A549 (cell line): ENCODE results near the gene TRIM28. TPM values are rescaled to one million over a fixed set of nuclear protein-coding genes. Genes with fewer than 3 reads are reported as not detected.

Experiments
- ATAC-seq, 2 experiments: fragments of 200-7000 bp in 1 of 2; fragments of >200 bp in 1 of 2; cut with Nextera tagmentation in 1 of 2; cut with Tn5 transposase in 1 of 2; 3 replicates each; pipeline versions ENCODE4 v1.8.0 to v1.9.1; 2018 to 2020; ENCODE audit warnings: mild to moderate bottlenecking in 1 of 2, moderate library complexity in 1 of 2
- CTCF ChIA-PET: fragments of 300-600 bp; sonication (Branson Sonifier 250); formaldehyde crosslinking; extraction: SDS; loops from one replicate; lab custom pipeline; 2021; ENCODE audit warnings: antibody characterized with exemption, inconsistent platforms; lab: Yijun Ruan, JAX
- POLR2A ChIA-PET: fragments of 350-600 bp; formaldehyde crosslinking; extraction: SDS; loops from one replicate; lab custom pipeline; 2021; ENCODE audit warnings: antibody characterized with exemption, inconsistent platforms; lab: Yijun Ruan, JAX
- DNase-seq, 2 experiments: peaks; one replicate each; pipeline versions ENCODE4 v3.0.0 to v3.0.0-alpha.2; 2011 to 2016; ENCODE audit warnings: low read depth in 1 of 2, low spot score in 1 of 2
- FAIRE-seq: peaks from 2 replicates; lab custom pipeline; 2011; peaks lifted over from hg19 to GRCh38; lab: Jason Lieb, UNC
- H3K27ac ChIP-seq, 2 experiments: fragments of >200 bp; sonication (Bioruptor Twin); formaldehyde crosslinking; 3 replicates each; pipeline ENCODE4 v1.5.1; 2016 to 2017
- H3K4me1 ChIP-seq: fragments of >200 bp; sonication (Bioruptor Twin); formaldehyde crosslinking; 3 replicates; pipeline ENCODE4 v1.6.1; 2016
- H3K4me2 ChIP-seq: fragments of >200 bp; sonication (Bioruptor Twin); formaldehyde crosslinking; 3 replicates; pipeline ENCODE4 v1.6.1; 2016
- H3K4me3 ChIP-seq: fragments of >200 bp; sonication (Bioruptor Twin); formaldehyde crosslinking; 3 replicates; pipeline ENCODE4 v1.5.1; 2016
- H3K9me3 ChIP-seq: fragments of >200 bp; sonication (Bioruptor Twin); formaldehyde crosslinking; 3 replicates; pipeline ENCODE4 v1.6.1; 2016
- BHLHE40 ChIP-seq: IDR thresholded peaks from 2 replicates; pipeline ENCODE4 v1.6.1; 2012; ENCODE audit warnings: low read depth, low read length, inconsistent platforms
- CBX2 ChIP-seq: fragments of 200-600 bp; sonication (generic); IDR thresholded peaks from 2 replicates; pipeline ENCODE4 v1.6.1; 2016; ENCODE audit warnings: low read depth, mild to moderate bottlenecking, borderline replicate concordance
- CBX8 ChIP-seq: fragments of 200-600 bp; sonication (generic); IDR thresholded peaks from 2 replicates; pipeline ENCODE4 v1.6.1; 2016
- CHD2 ChIP-seq: fragments of 150-350 bp; IDR thresholded peaks from 2 replicates; pipeline ENCODE4 v1.6.1; 2014; ENCODE audit warnings: low read length; ENCODE audit not compliant: partially characterized antibody
- CHD4 ChIP-seq: fragments of 200-600 bp; sonication (generic); IDR thresholded peaks from 2 replicates; pipeline ENCODE4 v1.6.1; 2016; ENCODE audit warnings: antibody characterized with exemption, mild to moderate bottlenecking, borderline replicate concordance
- EHF ChIP-seq: fragments of 250-450 bp; sonication (Bioruptor Pico); IDR thresholded peaks from 2 replicates; pipeline ENCODE4 v1.5.0; 2020; ENCODE audit warnings: mild to moderate bottlenecking
- EHMT2 ChIP-seq: fragments of 200-600 bp; sonication (generic); IDR thresholded peaks from 2 replicates; pipeline ENCODE4 v1.6.1; 2016; ENCODE audit warnings: antibody characterized with exemption, low read depth, mild to moderate bottlenecking, moderate library complexity
- EP300 ChIP-seq, 2 experiments: fragments of >200 bp; sonication (Bioruptor Twin); formaldehyde crosslinking; IDR thresholded peaks; 2 replicates in 1 of 2; 3 replicates in 1 of 2; pipeline ENCODE4 v1.6.1; 2016 to 2017
- ESRRA ChIP-seq: fragments of 150-350 bp; IDR thresholded peaks from 2 replicates; pipeline ENCODE4 v1.6.1; 2014; ENCODE audit warnings: mild to moderate bottlenecking, low read length, borderline replicate concordance
- FOSB ChIP-seq: fragments of 250-450 bp; sonication (Bioruptor Pico); IDR thresholded peaks from 2 replicates; pipeline ENCODE4 v1.5.0; 2020; ENCODE audit warnings: mild to moderate bottlenecking, moderate library complexity
- FOSL2 ChIP-seq, 2 experiments: fragments of 450-650 bp in 1 of 2; fragments of >200 bp in 1 of 2; sonication (Bioruptor Twin) in 1 of 2; formaldehyde crosslinking; IDR thresholded peaks; 2 replicates each; pipeline versions ENCODE4 v1.5.0 to v1.6.1; 2016 to 2020; ENCODE audit warnings: mild to moderate bottlenecking in 1 of 2, moderate library complexity in 1 of 2
- FOXS1 ChIP-seq: fragments of 250-450 bp; sonication (Bioruptor Pico); IDR thresholded peaks from 2 replicates; pipeline ENCODE4 v1.5.0; 2020; ENCODE audit warnings: mild to moderate bottlenecking, moderate library complexity
- GATA3 ChIP-seq: IDR thresholded peaks from 2 replicates; pipeline ENCODE4 v1.6.1; 2012; ENCODE audit warnings: borderline replicate concordance
- HDAC2 ChIP-seq: fragments of 200-600 bp; sonication (generic); IDR thresholded peaks from 2 replicates; pipeline ENCODE4 v1.6.1; 2016
- HOXB13 ChIP-seq: fragments of 250-450 bp; sonication (Bioruptor Pico); IDR thresholded peaks from 2 replicates; pipeline ENCODE4 v1.5.0; 2020; ENCODE audit warnings: low read depth, mild to moderate bottlenecking, moderate library complexity
- HOXB5 ChIP-seq: fragments of 250-450 bp; sonication (Bioruptor Pico); IDR thresholded peaks from 2 replicates; pipeline ENCODE4 v1.5.0; 2020; ENCODE audit warnings: mild to moderate bottlenecking, moderate library complexity
- JUN ChIP-seq, 2 experiments: fragments of >200 bp; sonication (Bioruptor Twin); formaldehyde crosslinking; IDR thresholded peaks; 2 replicates in 1 of 2; 3 replicates in 1 of 2; pipeline ENCODE4 v1.6.1; 2016 to 2017
- JUNB ChIP-seq: fragments of >200 bp; sonication (Bioruptor Twin); formaldehyde crosslinking; IDR thresholded peaks from 2 replicates; pipeline ENCODE4 v1.6.1; 2016
- MAFK ChIP-seq: fragments of 450-650 bp; IDR thresholded peaks from 2 replicates; pipeline ENCODE4 v1.6.1; 2014; ENCODE audit not compliant: partially characterized antibody
- MYC ChIP-seq: IDR thresholded peaks from 2 replicates; pipeline ENCODE4 v1.6.1; 2012; ENCODE audit warnings: mild to moderate bottlenecking, inconsistent platforms, low read length, improper control_type of control experiment, borderline replicate concordance
- NFE2L2 ChIP-seq: fragments of 150-350 bp; conservative IDR thresholded peaks from 2 replicates; pipeline ENCODE4 v1.6.1; 2014; ENCODE audit warnings: low read length
- NPAS2 ChIP-seq: fragments of 250-450 bp; sonication (Bioruptor Pico); IDR thresholded peaks from 2 replicates; pipeline ENCODE4 v1.8.0; 2022; ENCODE audit warnings: mild to moderate bottlenecking, moderate library complexity, borderline replicate concordance
- NR3C1 ChIP-seq: fragments of >200 bp; sonication (Bioruptor Twin); formaldehyde crosslinking; IDR thresholded peaks from 3 replicates; pipeline ENCODE4 v1.6.1; 2017
- PHF8 ChIP-seq: fragments of 200-600 bp; sonication (generic); IDR thresholded peaks from 2 replicates; pipeline ENCODE4 v1.6.1; 2016; ENCODE audit warnings: low read depth, mild to moderate bottlenecking, antibody characterized with exemption, moderate library complexity, borderline replicate concordance
- RAD21 ChIP-seq, 2 experiments: fragments of >200 bp in 1 of 2; sonication (Bioruptor Twin) in 1 of 2; formaldehyde crosslinking in 1 of 2; IDR thresholded peaks in 1 of 2; conservative IDR thresholded peaks in 1 of 2; 2 replicates in 1 of 2; 3 replicates in 1 of 2; pipeline ENCODE4 v1.6.1; 2012 to 2018; ENCODE audit warnings: inconsistent platforms in 1 of 2
- RARB ChIP-seq: fragments of 250-450 bp; sonication (Bioruptor Pico); IDR thresholded peaks from 2 replicates; pipeline ENCODE4 v1.8.0; 2021; ENCODE audit warnings: mild to moderate bottlenecking, moderate library complexity
- RCOR1 ChIP-seq: fragments of 150-350 bp; IDR thresholded peaks from 2 replicates; pipeline ENCODE4 v1.6.1; 2014; ENCODE audit warnings: antibody characterized with exemption, low read length, low read depth
- RNF2 ChIP-seq: fragments of 200-600 bp; sonication (generic); IDR thresholded peaks from 2 replicates; pipeline ENCODE4 v1.6.1; 2016; ENCODE audit warnings: low read depth, mild to moderate bottlenecking, antibody characterized with exemption, moderate library complexity, borderline replicate concordance
- SMC3 ChIP-seq: fragments of >200 bp; sonication (Bioruptor Twin); formaldehyde crosslinking; IDR thresholded peaks from 3 replicates; pipeline ENCODE4 v1.6.1; 2018; ENCODE audit warnings: inconsistent platforms
- SREBF2 ChIP-seq: fragments of 450-650 bp; IDR thresholded peaks from 2 replicates; pipeline ENCODE4 v1.6.1; 2014; ENCODE audit warnings: mild to moderate bottlenecking, moderate library complexity
- ZC3H11A ChIP-seq: fragments of 450-650 bp; IDR thresholded peaks from 2 replicates; pipeline ENCODE4 v1.6.1; 2014; ENCODE audit warnings: antibody characterized with exemption, mild to moderate bottlenecking
- ZFP36 ChIP-seq: fragments of 450-650 bp; IDR thresholded peaks from 2 replicates; pipeline ENCODE4 v1.6.1; 2014; ENCODE audit warnings: borderline replicate concordance; ENCODE audit not compliant: partially characterized antibody
- ZSCAN20 ChIP-seq: fragments of 250-450 bp; sonication (Bioruptor Pico); IDR thresholded peaks from 2 replicates; pipeline ENCODE4 v1.8.0; 2022; ENCODE audit warnings: mild to moderate bottlenecking, moderate library complexity
- WGBS: methylation state at CpG from one replicate; pipeline ENCODE4 v1.1.6; 2017; ENCODE audit errors: missing lambda C conversion rate; 5-methylcytosine and 5-hydroxymethylcytosine counted together
- polyA plus RNA-seq, 4 experiments: library from polyadenylated mRNA; depleted of rRNA in 3 of 4; stranded (reverse); fragments of >200 nt; fragmentation: RNase III in 1 of 4; extraction: RNeasy Plus Mini Kit Qiagen cat#74134 plus additional on column Dnase treatment in 1 of 4; gene quantifications; 2 replicates in 3 of 4; 3 replicates in 1 of 4; pipeline ENCODE4 v1.2.3, GENCODE V29; 2011 to 2017
- TF ChIP-seq, protein P1 (sequence below): IDR thresholded peaks from 2 replicates; pipeline ENCODE4 v1.6.1; 2012; ENCODE audit warnings: low read depth, borderline replicate concordance
- TF ChIP-seq, protein P2 (sequence below): IDR thresholded peaks from 2 replicates; pipeline ENCODE4 v1.6.1; 2012
- TF ChIP-seq, protein P3 (sequence below): fragments of >200 bp; sonication (Bioruptor Twin); formaldehyde crosslinking; IDR thresholded peaks from 3 replicates; pipeline ENCODE4 v1.5.1; 2016

The TRIM28 gene
- polyA plus RNA-seq, 2 of the 4 experiments (the other 2 are of a cell fraction) = 576 to 656 TPM

DNA sequence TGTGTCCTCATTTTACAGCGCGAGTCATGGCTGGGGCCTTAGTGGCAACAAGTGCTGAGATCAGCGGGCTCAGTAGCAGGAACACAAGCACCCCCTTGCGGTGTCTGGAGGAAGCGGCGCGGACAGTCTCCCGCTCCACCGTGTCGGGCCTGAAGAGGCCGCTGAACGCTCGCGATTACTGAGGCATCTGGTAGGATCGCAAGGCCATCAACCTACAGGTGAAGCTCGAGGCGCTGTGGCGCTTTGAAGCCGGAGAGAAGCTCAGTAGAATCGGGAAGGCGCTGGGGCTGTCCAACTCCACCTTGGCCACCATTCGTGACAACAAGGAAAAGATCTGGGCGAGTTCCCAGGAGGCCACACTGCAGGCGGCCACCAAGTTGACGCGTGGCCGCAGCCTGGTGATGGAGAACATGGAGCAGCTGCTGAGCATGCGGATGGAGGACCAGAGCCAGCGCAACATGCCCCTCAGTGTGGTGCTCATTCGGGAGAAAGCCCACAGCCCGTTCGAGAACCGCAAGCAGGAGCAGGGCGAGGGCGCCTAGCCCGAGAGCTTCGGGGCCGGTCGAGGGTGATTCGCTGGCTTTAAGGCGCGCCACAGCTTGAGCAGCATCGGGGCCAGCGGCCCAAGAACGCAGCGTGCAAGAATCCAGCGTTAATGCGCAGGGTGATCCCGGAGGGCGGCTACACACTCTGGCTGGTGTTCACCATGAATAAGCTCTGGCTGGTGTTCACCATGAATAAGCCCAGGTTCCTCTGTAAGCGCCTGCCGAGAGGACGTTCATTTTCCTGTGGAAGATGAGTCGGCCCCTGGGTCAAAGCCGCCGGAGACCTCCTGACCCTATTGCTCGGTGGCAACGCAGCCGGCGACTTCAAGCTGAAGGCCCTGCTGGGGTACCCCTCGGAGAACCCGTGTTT, 37.6 kb downstream of the TRIM28 start:
- H3K4me2 ChIP-seq = no peak overlapping the region
- no peaks in the 10 kb centered on the region for H3K9me3 ChIP-seq
- ATAC-seq = peak; percentile 74 to 92
- CTCF ChIA-PET = interaction anchor here (0.7 to 1.7 kb wide), 10 partner anchors 13 to 72 kb away, joined by 3 to 7 read pairs (median 4); partner anchors contain the start of gene ZBTB45
- WGBS = 84% methylated on average over 62 of the region's 62 CpGs
- H3K4me1 ChIP-seq = no peaks in the 10 kb centered on the region
- H3K27ac ChIP-seq = no peak overlapping the region
- POLR2A ChIA-PET = no interaction called here
- no peak overlapping the region for H3K4me3 ChIP-seq
- peak; percentile 63 to 90 for DNase-seq
- TF ChIP-seq RNF2 (no peak), FOSB (CRISPR knock-in tag) (no peak), NFE2L2 (no peak), HOXB13 (no peak), FOXS1 (CRISPR knock-in tag) (no peak), MYC (no peak), EP300 (IDR thresholded peaks at IDR 0.05) (no peak), ZC3H11A (no peak), FOSL2 (IDR thresholded peaks at IDR 0.05) (no peak), FOSL2 (CRISPR knock-in tag; IDR thresholded peaks at IDR 0.05) (peak; percentile 54; the same call in 1 of the 2 replicates), RAD21 (conservative IDR thresholded peaks at IDR 0.05 in 1 of 2, IDR thresholded peaks at IDR 0.05 in 1 of 2) (peak; percentile 60 to 77), RCOR1 (no peak), JUN (IDR thresholded peaks at IDR 0.05) (no peak), NPAS2 (CRISPR knock-in tag) (no peak), ESRRA (no peak), JUNB (no peak), SREBF2 (no peak), EHF (CRISPR knock-in tag) (no peak), NR3C1 (no peak), EHMT2 (no peak), SMC3 (peak; percentile 46), BHLHE40 (no peak), CBX8 (no peak), HOXB5 (CRISPR knock-in tag) (no peak), HDAC2 (no peak), GATA3 (no peak), MAFK (peak; percentile 93), RARB (CRISPR knock-in tag) (no peak), CBX2 (no peak), PHF8 (no peak), ZSCAN20 (CRISPR knock-in tag) (no peak), ZFP36 (no peak), CHD2 (no peak), CHD4 (no peak)
- TF ChIP-seq, protein P1, sequence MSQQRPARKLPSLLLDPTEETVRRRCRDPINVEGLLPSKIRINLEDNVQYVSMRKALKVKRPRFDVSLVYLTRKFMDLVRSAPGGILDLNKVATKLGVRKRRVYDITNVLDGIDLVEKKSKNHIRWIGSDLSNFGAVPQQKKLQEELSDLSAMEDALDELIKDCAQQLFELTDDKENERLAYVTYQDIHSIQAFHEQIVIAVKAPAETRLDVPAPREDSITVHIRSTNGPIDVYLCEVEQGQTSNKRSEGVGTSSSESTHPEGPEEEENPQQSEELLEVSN = no peak
- TF ChIP-seq, protein P2, sequence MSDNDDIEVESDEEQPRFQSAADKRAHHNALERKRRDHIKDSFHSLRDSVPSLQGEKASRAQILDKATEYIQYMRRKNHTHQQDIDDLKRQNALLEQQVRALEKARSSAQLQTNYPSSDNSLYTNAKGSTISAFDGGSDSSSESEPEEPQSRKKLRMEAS = peak; percentile 60; the same call in 1 of the 2 replicates
- TF ChIP-seq, protein P3, sequence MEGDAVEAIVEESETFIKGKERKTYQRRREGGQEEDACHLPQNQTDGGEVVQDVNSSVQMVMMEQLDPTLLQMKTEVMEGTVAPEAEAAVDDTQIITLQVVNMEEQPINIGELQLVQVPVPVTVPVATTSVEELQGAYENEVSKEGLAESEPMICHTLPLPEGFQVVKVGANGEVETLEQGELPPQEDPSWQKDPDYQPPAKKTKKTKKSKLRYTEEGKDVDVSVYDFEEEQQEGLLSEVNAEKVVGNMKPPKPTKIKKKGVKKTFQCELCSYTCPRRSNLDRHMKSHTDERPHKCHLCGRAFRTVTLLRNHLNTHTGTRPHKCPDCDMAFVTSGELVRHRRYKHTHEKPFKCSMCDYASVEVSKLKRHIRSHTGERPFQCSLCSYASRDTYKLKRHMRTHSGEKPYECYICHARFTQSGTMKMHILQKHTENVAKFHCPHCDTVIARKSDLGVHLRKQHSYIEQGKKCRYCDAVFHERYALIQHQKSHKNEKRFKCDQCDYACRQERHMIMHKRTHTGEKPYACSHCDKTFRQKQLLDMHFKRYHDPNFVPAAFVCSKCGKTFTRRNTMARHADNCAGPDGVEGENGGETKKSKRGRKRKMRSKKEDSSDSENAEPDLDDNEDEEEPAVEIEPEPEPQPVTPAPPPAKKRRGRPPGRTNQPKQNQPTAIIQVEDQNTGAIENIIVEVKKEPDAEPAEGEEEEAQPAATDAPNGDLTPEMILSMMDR = peak; percentile 85
- no peak for FAIRE-seq
